Measurements from ENCODE around the gene ZNF804A.

DNA sequence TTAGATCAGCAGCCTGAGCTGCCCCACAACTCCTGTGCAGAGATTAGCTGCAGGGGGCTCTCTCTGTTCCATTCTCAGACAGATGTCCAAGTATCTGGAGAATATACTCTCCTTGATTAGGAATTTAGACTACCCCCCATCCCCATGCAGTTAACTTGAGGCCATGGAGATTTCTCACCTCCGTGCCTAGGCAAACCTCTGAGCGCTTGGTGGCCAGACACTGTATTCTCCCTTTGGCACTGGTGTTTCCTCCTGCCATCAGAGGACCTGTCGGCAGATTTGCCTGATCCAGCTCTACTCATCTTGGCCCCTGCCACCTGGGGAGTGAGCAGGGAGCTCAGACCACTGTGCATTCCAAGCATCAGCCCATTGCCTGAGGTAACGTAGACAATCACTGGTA lies 48.3 kb downstream of the ZNF804A start:
- TF ChIP-seq, protein P1, sequence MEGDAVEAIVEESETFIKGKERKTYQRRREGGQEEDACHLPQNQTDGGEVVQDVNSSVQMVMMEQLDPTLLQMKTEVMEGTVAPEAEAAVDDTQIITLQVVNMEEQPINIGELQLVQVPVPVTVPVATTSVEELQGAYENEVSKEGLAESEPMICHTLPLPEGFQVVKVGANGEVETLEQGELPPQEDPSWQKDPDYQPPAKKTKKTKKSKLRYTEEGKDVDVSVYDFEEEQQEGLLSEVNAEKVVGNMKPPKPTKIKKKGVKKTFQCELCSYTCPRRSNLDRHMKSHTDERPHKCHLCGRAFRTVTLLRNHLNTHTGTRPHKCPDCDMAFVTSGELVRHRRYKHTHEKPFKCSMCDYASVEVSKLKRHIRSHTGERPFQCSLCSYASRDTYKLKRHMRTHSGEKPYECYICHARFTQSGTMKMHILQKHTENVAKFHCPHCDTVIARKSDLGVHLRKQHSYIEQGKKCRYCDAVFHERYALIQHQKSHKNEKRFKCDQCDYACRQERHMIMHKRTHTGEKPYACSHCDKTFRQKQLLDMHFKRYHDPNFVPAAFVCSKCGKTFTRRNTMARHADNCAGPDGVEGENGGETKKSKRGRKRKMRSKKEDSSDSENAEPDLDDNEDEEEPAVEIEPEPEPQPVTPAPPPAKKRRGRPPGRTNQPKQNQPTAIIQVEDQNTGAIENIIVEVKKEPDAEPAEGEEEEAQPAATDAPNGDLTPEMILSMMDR (IDR thresholded peaks at IDR 0.05), result no peak
- no peak for TF ChIP-seq POLR2A (IDR thresholded peaks at IDR 0.05)

All from lower leg skin (tissue), 3 donors.